GM04503 (cell line): ENCODE measurements around the gene CLMN.

Experiments used
- DNase-seq: peaks from one replicate; pipeline ENCODE4 v3.0.0-alpha.2; 2012; ENCODE audit warnings: low read depth

Gene CLMN

DNA sequence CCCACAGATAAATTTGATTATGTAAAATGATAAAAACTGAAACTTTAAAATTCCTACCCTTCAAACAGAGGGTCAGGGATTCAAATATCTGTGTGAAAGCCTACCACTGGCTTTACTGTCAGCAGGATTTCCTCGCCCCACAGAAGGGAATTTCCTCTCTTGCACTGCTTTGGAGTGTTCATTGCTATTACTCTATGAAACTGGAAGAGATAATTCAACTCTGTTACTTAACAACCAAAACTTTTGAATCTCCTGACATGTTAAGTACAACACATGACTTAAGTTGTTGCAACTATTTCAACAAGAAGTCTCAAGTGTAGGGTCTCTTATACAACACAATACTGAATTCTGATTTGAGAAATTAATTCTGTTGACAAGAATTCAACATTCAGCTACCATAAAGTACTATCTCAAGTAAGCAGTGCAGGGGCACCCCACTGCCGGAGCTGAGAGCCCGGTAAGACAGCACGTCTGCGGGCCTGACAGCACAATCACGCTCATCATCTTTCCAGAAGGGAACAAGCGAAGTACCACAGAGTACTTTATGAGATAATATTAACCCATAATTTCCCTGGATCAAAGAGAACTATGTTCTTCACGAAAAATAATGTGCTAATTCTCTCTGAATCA lies 185.3 kb downstream of the CLMN start:
- DNase-seq: no peak

- DNase-seq: no peak
Measured at GRCh38 chr14:95133282-95133681, 186.4 kb downstream of the CLMN start.

DNA sequence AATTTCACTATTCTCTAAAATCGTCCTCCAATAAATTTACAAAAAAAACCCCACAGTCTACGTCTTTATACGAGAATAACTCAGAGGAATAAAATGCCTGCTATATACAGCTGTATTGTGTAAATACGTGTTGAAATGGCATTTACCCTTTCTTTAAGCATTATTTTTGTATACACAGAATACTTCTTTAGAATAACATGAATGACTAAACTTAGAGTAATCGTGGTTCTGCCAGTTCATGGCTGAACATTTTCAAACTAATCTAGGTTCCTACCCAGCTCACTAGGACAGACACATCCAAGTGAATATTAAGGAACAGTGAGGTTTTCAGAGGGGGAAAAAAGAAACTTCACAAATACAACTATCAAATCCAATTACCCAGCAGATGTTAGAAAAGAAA lies 186.9 kb downstream of the CLMN start:
- no peak for DNase-seq
